DOHH2 (cell line): ENCODE results near the gene OTUD4.

Source experiments
- EZH2phosphoT487 ChIP-seq: fragments of 200-600 bp; sonication (generic); IDR thresholded peaks from 2 replicates; pipeline ENCODE4 v1.6.1; 2017; ENCODE audit warnings: borderline replicate concordance, mild to moderate bottlenecking, antibody characterized with exemption, low read length, moderate library complexity, mixed read lengths
- TF ChIP-seq, protein P1 (sequence below): fragments of 200-600 bp; sonication (generic); IDR thresholded peaks from one replicate; pipeline ENCODE4 v1.5.1; 2014; ENCODE audit warnings: antibody characterized with exemption, mild to moderate bottlenecking, low read depth, low read length; ENCODE audit not compliant: poor library complexity, severe bottlenecking

DNA sequence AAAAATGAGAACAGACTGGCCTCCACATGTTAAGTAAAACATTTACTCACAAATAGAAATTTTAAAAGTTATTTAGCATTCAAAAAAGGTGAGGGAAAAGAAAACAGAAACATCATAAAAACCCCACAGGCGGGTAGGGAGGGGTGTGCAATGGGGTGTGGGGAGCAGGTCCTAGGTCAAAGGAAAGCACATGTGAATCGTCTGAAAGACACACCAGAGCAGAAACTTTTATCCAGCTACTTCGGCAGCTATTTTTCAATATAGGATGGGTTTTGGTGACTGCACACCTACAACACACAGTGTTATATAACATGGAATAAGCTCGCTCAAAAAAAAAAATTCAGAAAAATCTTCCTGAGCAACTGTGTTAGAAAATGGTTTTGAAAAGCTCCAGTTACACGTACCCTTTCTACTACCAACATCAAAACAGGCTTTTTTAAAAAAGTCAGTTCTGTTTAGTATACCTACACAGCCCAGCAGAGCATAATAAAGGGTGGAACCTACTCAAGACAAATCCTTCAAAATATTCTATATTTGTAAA, 1.6 kb downstream of the OTUD4 start:
- TF ChIP-seq, protein P1, sequence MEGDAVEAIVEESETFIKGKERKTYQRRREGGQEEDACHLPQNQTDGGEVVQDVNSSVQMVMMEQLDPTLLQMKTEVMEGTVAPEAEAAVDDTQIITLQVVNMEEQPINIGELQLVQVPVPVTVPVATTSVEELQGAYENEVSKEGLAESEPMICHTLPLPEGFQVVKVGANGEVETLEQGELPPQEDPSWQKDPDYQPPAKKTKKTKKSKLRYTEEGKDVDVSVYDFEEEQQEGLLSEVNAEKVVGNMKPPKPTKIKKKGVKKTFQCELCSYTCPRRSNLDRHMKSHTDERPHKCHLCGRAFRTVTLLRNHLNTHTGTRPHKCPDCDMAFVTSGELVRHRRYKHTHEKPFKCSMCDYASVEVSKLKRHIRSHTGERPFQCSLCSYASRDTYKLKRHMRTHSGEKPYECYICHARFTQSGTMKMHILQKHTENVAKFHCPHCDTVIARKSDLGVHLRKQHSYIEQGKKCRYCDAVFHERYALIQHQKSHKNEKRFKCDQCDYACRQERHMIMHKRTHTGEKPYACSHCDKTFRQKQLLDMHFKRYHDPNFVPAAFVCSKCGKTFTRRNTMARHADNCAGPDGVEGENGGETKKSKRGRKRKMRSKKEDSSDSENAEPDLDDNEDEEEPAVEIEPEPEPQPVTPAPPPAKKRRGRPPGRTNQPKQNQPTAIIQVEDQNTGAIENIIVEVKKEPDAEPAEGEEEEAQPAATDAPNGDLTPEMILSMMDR = no peak
- TF ChIP-seq EZH2phosphoT487 = no peak
